GM12872 (cell line): Measurements from ENCODE around the gene NACC2.
A peak's percentile ranks its signal among the peaks of the same experiment; 100 is the strongest.

Source experiments
- TF ChIP-seq, protein P1 (sequence below): IDR thresholded peaks from 3 replicates; pipeline ENCODE4 v1.5.1; 2011; ENCODE audit warnings: low read depth, mild to moderate bottlenecking, low read length, moderate library complexity; ENCODE audit not compliant: insufficient read depth

The NACC2 gene

DNA sequence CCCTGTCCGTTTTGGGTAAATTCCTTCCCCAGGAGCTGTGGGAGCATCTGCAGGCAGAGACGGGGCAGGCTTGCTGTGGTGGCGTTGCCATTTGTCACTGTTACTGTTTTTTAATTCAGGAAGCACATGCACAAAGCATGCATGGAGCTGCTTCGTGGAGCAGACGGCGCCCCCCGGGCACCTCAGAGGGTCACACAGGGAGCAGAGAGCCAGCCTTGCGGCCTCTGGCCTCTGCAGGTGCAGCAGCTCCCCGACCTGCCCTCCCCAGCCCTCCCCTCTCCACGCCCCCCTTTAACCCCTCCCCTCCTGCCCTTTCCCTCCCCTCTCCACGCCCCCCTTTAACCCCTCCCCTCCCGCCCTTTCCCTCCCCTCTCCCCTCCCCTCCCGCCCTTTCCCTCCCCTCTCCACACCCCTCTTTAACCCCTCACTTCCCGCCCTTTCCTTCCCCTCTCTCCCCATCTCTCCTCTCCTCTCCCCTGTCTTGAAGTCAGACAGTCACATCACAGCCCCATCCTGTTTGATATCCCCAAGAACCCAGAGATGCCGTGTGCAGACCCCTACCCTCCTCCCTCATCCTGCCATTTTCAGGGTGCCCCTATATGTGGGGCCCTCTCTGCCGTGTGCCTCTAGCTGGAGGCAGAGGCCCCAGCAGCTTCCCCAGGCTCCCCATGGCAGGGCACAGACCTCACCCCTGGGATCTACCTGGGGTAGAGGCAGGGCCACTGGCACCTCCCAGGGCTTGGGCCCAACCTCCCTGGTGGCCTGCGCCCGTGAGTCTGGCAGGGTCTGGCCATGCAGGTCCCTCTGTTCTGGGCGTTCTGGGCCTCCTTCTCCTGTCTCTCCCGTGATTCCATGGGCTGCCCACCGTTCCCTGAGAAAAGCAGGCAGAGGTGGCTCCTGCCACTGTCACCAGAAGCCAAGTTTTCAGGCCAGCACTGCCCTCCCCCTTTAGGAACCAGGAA lies 104.3 kb downstream of the NACC2 start:
- TF ChIP-seq, protein P1, sequence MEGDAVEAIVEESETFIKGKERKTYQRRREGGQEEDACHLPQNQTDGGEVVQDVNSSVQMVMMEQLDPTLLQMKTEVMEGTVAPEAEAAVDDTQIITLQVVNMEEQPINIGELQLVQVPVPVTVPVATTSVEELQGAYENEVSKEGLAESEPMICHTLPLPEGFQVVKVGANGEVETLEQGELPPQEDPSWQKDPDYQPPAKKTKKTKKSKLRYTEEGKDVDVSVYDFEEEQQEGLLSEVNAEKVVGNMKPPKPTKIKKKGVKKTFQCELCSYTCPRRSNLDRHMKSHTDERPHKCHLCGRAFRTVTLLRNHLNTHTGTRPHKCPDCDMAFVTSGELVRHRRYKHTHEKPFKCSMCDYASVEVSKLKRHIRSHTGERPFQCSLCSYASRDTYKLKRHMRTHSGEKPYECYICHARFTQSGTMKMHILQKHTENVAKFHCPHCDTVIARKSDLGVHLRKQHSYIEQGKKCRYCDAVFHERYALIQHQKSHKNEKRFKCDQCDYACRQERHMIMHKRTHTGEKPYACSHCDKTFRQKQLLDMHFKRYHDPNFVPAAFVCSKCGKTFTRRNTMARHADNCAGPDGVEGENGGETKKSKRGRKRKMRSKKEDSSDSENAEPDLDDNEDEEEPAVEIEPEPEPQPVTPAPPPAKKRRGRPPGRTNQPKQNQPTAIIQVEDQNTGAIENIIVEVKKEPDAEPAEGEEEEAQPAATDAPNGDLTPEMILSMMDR, result no peak

DNA sequence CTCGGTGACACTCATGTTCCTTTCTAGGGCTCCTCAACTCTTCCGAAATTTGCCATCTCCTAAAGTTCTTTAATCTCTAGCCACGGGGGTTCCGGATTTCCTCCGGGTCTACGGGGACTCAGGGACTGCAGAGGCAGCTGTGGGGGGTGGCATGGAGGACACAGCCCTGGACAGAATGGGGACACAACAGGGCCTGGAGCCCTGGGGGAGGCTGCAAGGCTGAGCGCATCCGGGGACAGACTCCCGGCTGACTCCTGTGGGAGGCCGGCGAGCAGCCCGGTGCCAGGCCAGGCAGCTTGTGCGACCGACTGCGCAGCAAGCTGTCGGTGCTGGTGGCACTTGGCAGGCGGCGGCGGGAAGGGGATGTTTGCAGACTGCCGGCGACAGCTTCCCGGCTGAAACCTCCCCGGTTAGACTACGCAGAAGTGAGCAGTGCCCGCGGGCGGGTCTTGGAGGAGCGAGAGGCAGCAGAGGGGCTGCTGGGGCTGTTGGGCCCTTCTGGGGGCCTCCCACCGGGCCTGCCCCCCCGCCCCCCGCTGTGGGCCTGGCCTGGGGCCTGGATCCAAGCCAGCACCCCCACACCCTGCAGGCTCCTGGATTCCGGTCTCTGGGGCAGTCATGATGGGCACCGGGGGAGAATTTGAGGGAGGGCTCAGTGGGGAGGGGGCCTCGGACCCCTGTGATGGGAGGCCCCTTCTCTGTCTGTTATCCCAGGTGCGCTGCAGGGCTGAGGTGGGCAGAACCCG lies 105.2 kb downstream of the NACC2 start:
- TF ChIP-seq, protein P1, result no peak

DNA sequence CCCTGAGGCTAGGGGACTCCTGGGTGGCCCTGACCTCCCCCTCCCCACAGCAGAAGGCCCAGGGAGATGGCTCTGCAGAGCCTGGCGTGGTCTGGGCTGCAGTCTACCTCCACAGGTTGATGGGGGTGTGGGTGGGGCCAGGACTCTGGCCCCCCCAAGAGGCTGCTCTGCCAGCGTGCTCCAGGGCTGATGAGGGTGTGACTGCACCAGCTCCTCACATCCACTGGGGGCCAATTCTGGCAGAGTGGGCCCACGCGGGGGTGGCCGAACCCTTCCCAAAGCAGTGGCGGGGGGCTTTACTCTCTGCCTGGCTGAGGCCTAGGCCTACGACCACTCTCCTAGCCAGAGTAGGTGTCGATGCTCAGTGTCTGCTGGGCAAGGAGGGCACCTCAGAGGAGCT lies 105.9 kb downstream of the NACC2 start:
- TF ChIP-seq, protein P1, result 0 out of 3 replicates have a peak, but pooled peaks have one; percentile 7

DNA sequence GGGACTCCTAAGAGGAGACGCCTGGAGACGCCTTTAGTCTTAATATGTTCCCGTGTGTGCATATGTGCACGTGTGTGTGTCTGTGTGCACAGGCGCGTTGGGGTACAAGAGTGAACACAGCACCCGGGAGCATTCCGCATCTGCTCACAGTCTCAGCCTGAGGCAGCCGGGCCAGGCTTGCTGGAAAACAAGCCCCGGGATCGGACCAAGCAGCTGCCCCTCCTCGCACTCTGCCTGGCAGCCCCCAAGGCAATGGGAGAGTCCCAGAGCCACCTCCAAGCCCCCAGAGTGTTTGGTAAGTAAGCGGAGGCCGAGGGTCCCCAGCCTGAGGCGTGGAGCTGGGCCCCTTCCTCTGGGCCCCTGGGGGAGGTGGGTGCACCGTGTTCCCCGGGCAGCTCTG lies 106.6 kb downstream of the NACC2 start:
- TF ChIP-seq, protein P1, result no peak

DNA sequence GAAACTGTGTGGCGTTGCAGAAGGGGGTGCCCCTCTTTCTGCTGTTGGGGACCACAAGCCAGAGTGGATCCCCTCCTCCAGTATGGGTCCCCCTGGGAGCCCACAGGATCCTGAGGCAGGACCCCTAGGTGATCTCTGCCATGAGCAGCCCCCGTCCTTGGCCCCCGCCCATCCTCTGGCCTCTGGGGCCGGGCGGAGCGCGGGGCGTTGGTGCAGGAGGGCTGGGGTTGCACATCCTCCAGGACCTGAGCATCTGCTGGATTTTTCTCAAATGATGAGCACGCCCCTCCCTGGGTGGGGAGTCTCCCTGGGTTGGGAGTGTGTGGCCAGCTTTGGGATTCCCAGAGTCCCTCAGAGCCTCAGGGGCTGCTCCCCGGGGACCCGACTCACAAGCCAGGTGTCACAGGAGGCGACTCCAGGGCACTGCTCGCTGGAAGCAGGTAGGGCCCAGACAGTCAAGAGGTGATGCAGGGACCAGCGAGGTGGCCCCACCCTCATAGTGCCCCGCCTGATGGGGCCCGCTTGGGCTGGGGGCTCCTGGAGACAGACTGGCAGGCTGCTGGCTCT lies 107.2 kb downstream of the NACC2 start:
- TF ChIP-seq, protein P1, result no peak

DNA sequence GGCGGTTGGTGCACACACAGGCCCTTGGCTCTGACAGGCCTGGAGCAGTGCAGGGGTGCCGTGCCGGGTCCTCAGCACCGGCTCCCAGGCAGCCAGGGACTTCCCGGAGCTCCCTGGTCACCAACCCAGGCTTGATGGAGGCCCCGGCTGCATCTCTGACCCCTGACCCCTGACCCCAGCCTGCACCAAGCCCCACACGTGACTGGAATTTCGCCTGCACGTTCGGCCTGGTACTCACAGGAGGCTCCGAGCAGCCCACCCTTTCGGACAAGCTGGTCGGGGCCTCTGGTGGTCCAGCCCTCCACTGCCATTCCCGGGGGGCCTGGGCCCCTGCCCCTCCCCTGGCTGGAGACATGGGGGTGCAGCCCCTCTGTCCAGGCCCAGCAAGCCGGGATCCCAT lies 108.5 kb downstream of the NACC2 start:
- TF ChIP-seq, protein P1, result no peak

DNA sequence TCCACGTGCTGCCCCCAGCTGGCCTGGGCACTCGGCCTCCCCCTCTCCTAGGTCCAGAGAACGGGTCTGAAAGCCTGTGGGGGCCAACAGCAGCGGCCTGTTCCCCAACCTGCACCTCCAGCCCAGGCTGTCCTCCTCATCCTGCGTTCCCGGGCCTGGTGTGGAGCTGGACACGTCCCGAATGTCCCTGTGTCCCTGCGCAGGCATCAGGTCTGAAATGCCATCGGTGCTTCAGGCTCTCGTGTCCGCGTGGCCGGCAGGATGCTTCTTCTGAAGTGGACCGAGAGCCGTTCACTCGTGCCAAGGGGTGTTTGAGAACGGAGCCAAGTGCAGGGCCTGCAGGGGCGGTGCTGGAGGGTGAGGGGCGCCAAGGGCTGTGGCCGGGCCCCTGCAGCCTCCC lies 109.2 kb downstream of the NACC2 start:
- TF ChIP-seq, protein P1, result no peak
